Measurements from ENCODE around the gene NCAM2.
"Not testable (repeated sequence)": the region's sequence is repeated elsewhere in the genome, so short reads cannot be mapped to it uniquely, and the experiment has no call there.

NCAM2 gene

GRCh38 chr21:21148009-21148408, 149.8 kb downstream of the NCAM2 start:
- TF ChIP-seq, protein P1, sequence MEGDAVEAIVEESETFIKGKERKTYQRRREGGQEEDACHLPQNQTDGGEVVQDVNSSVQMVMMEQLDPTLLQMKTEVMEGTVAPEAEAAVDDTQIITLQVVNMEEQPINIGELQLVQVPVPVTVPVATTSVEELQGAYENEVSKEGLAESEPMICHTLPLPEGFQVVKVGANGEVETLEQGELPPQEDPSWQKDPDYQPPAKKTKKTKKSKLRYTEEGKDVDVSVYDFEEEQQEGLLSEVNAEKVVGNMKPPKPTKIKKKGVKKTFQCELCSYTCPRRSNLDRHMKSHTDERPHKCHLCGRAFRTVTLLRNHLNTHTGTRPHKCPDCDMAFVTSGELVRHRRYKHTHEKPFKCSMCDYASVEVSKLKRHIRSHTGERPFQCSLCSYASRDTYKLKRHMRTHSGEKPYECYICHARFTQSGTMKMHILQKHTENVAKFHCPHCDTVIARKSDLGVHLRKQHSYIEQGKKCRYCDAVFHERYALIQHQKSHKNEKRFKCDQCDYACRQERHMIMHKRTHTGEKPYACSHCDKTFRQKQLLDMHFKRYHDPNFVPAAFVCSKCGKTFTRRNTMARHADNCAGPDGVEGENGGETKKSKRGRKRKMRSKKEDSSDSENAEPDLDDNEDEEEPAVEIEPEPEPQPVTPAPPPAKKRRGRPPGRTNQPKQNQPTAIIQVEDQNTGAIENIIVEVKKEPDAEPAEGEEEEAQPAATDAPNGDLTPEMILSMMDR (IDR thresholded peaks at IDR 0.05; ENCODE audit: extremely low read depth, missing control alignments), result no peak
- no peak for DNase-seq (ENCODE audit: low spot score)

GRCh38 chr21:21148514-21148913, 150.3 kb downstream of the NCAM2 start:
- TF ChIP-seq, protein P1 (IDR thresholded peaks at IDR 0.05; ENCODE audit: extremely low read depth, missing control alignments), result no peak

GRCh38 chr21:21149445-21149844, 151.2 kb downstream of the NCAM2 start:
- DNase-seq (ENCODE audit: low spot score), result not testable (repeated sequence)

More at GRCh38 chr21:21148514-21148913, 150.3 kb downstream of the NCAM2 start:
- DNase-seq (ENCODE audit: low spot score), result no peak

DNA sequence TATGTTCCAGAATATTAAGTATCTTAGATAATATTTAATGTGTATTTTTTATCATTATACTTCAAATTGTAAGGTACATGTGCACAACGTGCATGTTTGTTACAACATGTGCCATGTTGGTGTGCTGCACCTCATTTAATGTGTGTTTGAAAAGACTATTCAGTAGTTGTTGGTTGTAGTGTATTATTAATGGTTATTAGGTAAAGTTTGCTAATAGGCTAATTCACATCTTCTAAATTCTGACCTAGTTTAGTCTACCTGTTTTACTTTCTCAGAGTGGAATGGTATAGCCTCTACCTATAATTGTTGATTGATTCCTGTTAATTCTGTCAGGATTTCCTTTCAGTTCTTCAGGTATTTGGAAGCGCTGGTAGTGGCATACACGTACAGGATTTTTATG, 153.0 kb downstream of the NCAM2 start:
- TF ChIP-seq, protein P1 (IDR thresholded peaks at IDR 0.05; ENCODE audit: extremely low read depth, missing control alignments), result no peak
- no peak for DNase-seq (ENCODE audit: low spot score)

- TF ChIP-seq, protein P1 (IDR thresholded peaks at IDR 0.05; ENCODE audit: extremely low read depth, missing control alignments), result no peak
- DNase-seq (ENCODE audit: low spot score), result no peak
These were observed 158.2 kb downstream of the NCAM2 start for GRCh38 chr21:21156397-21156796.

DNA sequence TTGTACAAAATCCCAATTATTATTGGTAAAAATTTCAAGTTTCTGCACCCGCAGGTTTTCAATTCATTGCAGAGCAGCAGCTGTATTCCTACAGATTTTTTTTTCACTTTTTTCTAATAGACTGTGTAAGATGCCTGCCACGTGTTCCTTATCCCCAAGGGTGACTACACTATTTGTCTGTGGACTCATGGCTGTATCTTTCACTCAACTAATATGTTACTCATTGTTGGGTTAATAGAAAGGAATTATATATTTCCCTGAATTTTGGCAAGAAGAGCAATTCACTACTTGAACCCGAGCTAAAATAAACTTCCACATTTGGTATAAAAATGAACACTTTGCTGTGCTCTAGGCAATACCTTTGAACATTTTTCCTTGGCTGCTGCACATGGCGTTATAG, 158.7 kb downstream of the NCAM2 start:
- TF ChIP-seq, protein P1 (IDR thresholded peaks at IDR 0.05; ENCODE audit: extremely low read depth, missing control alignments), result no peak
- no peak for DNase-seq (ENCODE audit: low spot score)

DNA sequence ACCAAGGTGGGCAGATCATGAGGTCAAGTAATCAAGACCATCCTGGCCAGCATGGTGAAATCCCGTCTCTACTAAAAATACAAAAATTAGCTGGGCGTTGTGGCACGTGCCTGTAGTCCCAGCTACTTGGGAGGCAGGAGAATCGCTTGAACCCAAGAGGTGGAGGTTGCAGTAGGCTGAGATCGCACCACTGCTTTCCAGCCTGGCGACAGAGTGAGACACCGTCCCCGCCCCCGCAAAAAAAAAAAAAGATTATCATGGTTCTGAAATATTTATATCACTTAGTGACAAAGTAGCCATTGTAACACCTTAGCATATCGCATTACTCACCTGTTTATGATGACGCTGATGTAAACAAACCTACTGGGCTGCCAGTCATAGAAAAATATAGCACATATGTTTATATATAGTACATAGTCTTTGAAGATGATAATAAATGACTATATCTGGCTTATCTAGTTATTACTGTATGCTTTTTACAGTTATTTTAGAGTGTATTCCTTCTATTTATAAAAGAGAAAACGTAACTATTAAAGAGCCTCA, 160.2 kb downstream of the NCAM2 start:
- TF ChIP-seq, protein P1 (IDR thresholded peaks at IDR 0.05; ENCODE audit: extremely low read depth, missing control alignments), result no peak
- DNase-seq (ENCODE audit: low spot score), result no peak

- no peak for DNase-seq (ENCODE audit: low spot score)
These were observed 161.2 kb downstream of the NCAM2 start for GRCh38 chr21:21159253-21159899.

More at GRCh38 chr21:21159253-21159899, 161.2 kb downstream of the NCAM2 start:
- TF ChIP-seq, protein P1 (IDR thresholded peaks at IDR 0.05; ENCODE audit: extremely low read depth, missing control alignments), result no peak
